Neural cell (in vitro differentiated cells): Measurements from ENCODE around the gene SRSF8. TPM values are rescaled to one million over a fixed set of nuclear protein-coding genes. Genes with fewer than 3 reads are reported as not detected.

ENCODE experiments used
- H2AFZ ChIP-seq: fragments of 200-600, 300-800 bp; sonication (generic), shearing (Covaris generic); 2 replicates; pipeline ENCODE4 v1.6.0; 2014; ENCODE audit warnings: low read depth, mild to moderate bottlenecking, antibody characterized with exemption, low read length, moderate library complexity
- H3F3A ChIP-seq: fragments of 200-600 bp; shearing (Covaris generic); 2 replicates; pipeline ENCODE4 v1.6.1; 2016; ENCODE audit warnings: mild to moderate bottlenecking, moderate library complexity, mixed read lengths, antibody characterized with exemption, low read length; ENCODE audit not compliant: insufficient read depth, poor library complexity, severe bottlenecking
- H3K27ac ChIP-seq: fragments of 200-600, 300-800 bp; sonication (generic), shearing (Covaris generic); 2 replicates; pipeline ENCODE4 v1.5.1; 2014; ENCODE audit warnings: mild to moderate bottlenecking, low read length, moderate library complexity
- H3K27me3 ChIP-seq: fragments of 300-800, 200-600 bp; sonication (generic), shearing (Covaris generic); 2 replicates; pipeline ENCODE4 v1.6.0; 2014; ENCODE audit warnings: mild to moderate bottlenecking, low read depth, low read length, moderate library complexity; ENCODE audit not compliant: insufficient read depth
- H3K36me3 ChIP-seq: fragments of 300-800, 200-600 bp; sonication (generic), shearing (Covaris generic); 2 replicates; pipeline ENCODE4 v1.5.1; 2014; ENCODE audit warnings: mild to moderate bottlenecking, antibody characterized with exemption, low read length, moderate library complexity; ENCODE audit not compliant: insufficient read depth
- H3K4me2 ChIP-seq: fragments of 300-800, 200-600 bp; sonication (generic), shearing (Covaris generic); 2 replicates; pipeline ENCODE4 v1.6.0; 2014; ENCODE audit warnings: mild to moderate bottlenecking, low read length
- H3K4me3 ChIP-seq: fragments of 300-800, 200-600 bp; sonication (generic), shearing (Covaris generic); 2 replicates; pipeline ENCODE4 v1.5.1; 2014; ENCODE audit warnings: mild to moderate bottlenecking, low read length, moderate library complexity
- H3K79me2 ChIP-seq: fragments of 200-600 bp; shearing (Covaris generic); replicated peaks from 2 replicates; pipeline ENCODE4 v1.6.0; 2014; ENCODE audit warnings: mild to moderate bottlenecking, low read length, moderate library complexity; ENCODE audit not compliant: insufficient read depth
- H3K9ac ChIP-seq: fragments of 300-800, 200-600 bp; sonication (generic), shearing (Covaris generic); 2 replicates; pipeline ENCODE4 v1.6.1; 2016; ENCODE audit warnings: mild to moderate bottlenecking, low read length, mixed read lengths
- H3K9me2 ChIP-seq: fragments of 200-600 bp; shearing (Covaris generic); 2 replicates; pipeline ENCODE4 v1.6.1; 2016; ENCODE audit warnings: mild to moderate bottlenecking, low read length, mixed read lengths; ENCODE audit not compliant: insufficient read depth
- H3K9me3 ChIP-seq: fragments of 200-600, 300-800 bp; sonication (generic), shearing (Covaris generic); 2 replicates; pipeline ENCODE4 v1.6.1; 2016; ENCODE audit warnings: mild to moderate bottlenecking, mixed run types, low read length, moderate library complexity, mixed read lengths
- H4K20me1 ChIP-seq: fragments of 200-600 bp; shearing (Covaris generic); 2 replicates; pipeline ENCODE4 v1.6.1; 2016; ENCODE audit warnings: mild to moderate bottlenecking, mixed run types; ENCODE audit not compliant: insufficient read depth
- CTCF ChIP-seq: fragments of 450-650 bp; IDR thresholded peaks from 2 replicates; pipeline ENCODE4 v1.5.1; 2014; ENCODE audit warnings: antibody characterized with exemption, mild to moderate bottlenecking, moderate library complexity; ENCODE audit not compliant: poor library complexity, severe bottlenecking
- EP300 ChIP-seq: fragments of 450-650 bp; conservative IDR thresholded peaks from 2 replicates; pipeline ENCODE4 v1.6.1; 2014; ENCODE audit warnings: antibody characterized with exemption, mild to moderate bottlenecking, moderate library complexity; ENCODE audit not compliant: poor library complexity, severe bottlenecking
- EZH2 ChIP-seq: fragments of 200-600, 300-800 bp; shearing (Covaris generic), sonication (generic); IDR thresholded peaks from 2 replicates; pipeline ENCODE4 v1.6.1; 2014; ENCODE audit warnings: antibody characterized with exemption, low read length, borderline replicate concordance, mild to moderate bottlenecking; ENCODE audit not compliant: insufficient read depth, poor library complexity, severe bottlenecking
- MXI1 ChIP-seq: fragments of 450-650 bp; conservative IDR thresholded peaks from 2 replicates; pipeline ENCODE4 v1.6.1; 2014; ENCODE audit warnings: antibody characterized with exemption, mild to moderate bottlenecking; ENCODE audit not compliant: poor library complexity, severe bottlenecking
- POLR2AphosphoS5 ChIP-seq: IDR thresholded peaks from 2 replicates; pipeline ENCODE4 v1.6.1; 2012
- RAD21 ChIP-seq: fragments of 450-650 bp; conservative IDR thresholded peaks from 2 replicates; pipeline ENCODE4 v1.6.1; 2014; ENCODE audit warnings: antibody characterized with exemption, mild to moderate bottlenecking, moderate library complexity
- REST ChIP-seq: IDR thresholded peaks from 2 replicates; pipeline ENCODE4 v1.6.1; 2012; ENCODE audit warnings: borderline replicate concordance
- SMC3 ChIP-seq: fragments of 450-650 bp; conservative IDR thresholded peaks from 2 replicates; pipeline ENCODE4 v1.6.1; 2014; ENCODE audit warnings: antibody characterized with exemption, mild to moderate bottlenecking, moderate library complexity; ENCODE audit not compliant: poor library complexity
- TAF1 ChIP-seq: IDR thresholded peaks from 2 replicates; pipeline ENCODE4 v1.6.1; 2012; ENCODE audit warnings: low read depth
- polyA plus RNA-seq: library from polyadenylated mRNA; depleted of rRNA; stranded (reverse); fragments of >200 nt; gene quantifications from 2 replicates; pipeline ENCODE4 v1.2.3, GENCODE V29; 2014

Gene SRSF8
- polyA plus RNA-seq, 1 donor from 2014 or later: 44.6 TPM

- H3K4me3 ChIP-seq: no peak overlapping the region
- H3K27me3 ChIP-seq: no peaks in the 10 kb centered on the region
- no peaks in the 10 kb centered on the region for H3K79me2 ChIP-seq
- no peaks in the 10 kb centered on the region for H4K20me1 ChIP-seq
- H3K36me3 ChIP-seq: no peaks in the 10 kb centered on the region
- H3K27ac ChIP-seq: no peak overlapping the region
- peaks cover 9% of the 10 kb centered on the region for H3F3A ChIP-seq
- no peak overlapping the region for H2AFZ ChIP-seq
- H3K4me2 ChIP-seq: no peak overlapping the region
- TF ChIP-seq TAF1: no peak
- TF ChIP-seq REST: no peak
- TF ChIP-seq EP300: no peak
- no peak for TF ChIP-seq POLR2AphosphoS5
- no peak for TF ChIP-seq MXI1
- no peak for TF ChIP-seq RAD21
- no peak for TF ChIP-seq EZH2
- no peak for TF ChIP-seq CTCF
- no peak for TF ChIP-seq SMC3
- no peaks in the 10 kb centered on the region for H3K9me3 ChIP-seq
- no peaks in the 10 kb centered on the region for H3K9me2 ChIP-seq
- H3K9ac ChIP-seq: no peak overlapping the region
Measured at GRCh38 chr11:95091663-95092180, 25.0 kb downstream of the SRSF8 start.

GRCh38 chr11:95092549-95093324, 26.0 kb downstream of the SRSF8 start:
- no peaks in the 10 kb centered on the region for H3K36me3 ChIP-seq
- H3K4me2 ChIP-seq: no peak overlapping the region
- H3K9me2 ChIP-seq: no peaks in the 10 kb centered on the region
- H3K27ac ChIP-seq: no peak overlapping the region
- TF ChIP-seq MXI1 (no peak), CTCF (peak; percentile 22)
- H3K27me3 ChIP-seq: no peaks in the 10 kb centered on the region
- no peaks in the 10 kb centered on the region for H3K9me3 ChIP-seq
- no peak overlapping the region for H3K9ac ChIP-seq
- no peaks in the 10 kb centered on the region for H3K79me2 ChIP-seq
- peaks cover 9% of the 10 kb centered on the region for H3F3A ChIP-seq
- H2AFZ ChIP-seq: no peak overlapping the region
- no peak overlapping the region for H3K4me3 ChIP-seq
- H4K20me1 ChIP-seq: no peaks in the 10 kb centered on the region
